Endothelial cell of umbilical vein (primary cell): Measurements from ENCODE around the gene HOXA3. TPM values are rescaled to one million over a fixed set of nuclear protein-coding genes. Genes with fewer than 3 reads are reported as not detected.
A peak's percentile ranks its signal among the peaks of the same experiment; 100 is the strongest.

Experiments used
- BruUV-seq: library from RNA; stranded (reverse); fragments of 400-500 nt; replicated peaks from 2 replicates; lab custom pipeline; 2021; lab: Mats Ljungman, UMichigan
- CTCF ChIA-PET: fragments of 300-600, 350-600 bp; sonication (Branson Sonifier 250); formaldehyde crosslinking; loops from one replicate; lab custom pipeline; 2021; ENCODE audit warnings: antibody characterized with exemption, inconsistent platforms; lab: Charles Lee
- POLR2A ChIA-PET: fragments of 300-600, 350-600 bp; sonication (Branson Sonifier 250); formaldehyde crosslinking; loops from one replicate; lab custom pipeline; 2021; ENCODE audit warnings: antibody characterized with exemption, inconsistent platforms; lab: Charles Lee
- DNase-seq: peaks from one replicate; pipeline ENCODE4 v3.0.0-alpha.2; 2011; ENCODE audit warnings: low read depth, low spot score
- FAIRE-seq: peaks from 2 replicates; lab custom pipeline; 2011; peaks lifted over from hg19 to GRCh38; lab: Jason Lieb, UNC
- H2AFZ ChIP-seq: 2 replicates; pipeline ENCODE4 v1.6.0; 2012; ENCODE audit warnings: low read depth, low read length, control low read depth, inconsistent platforms
- H3K27ac ChIP-seq: 2 replicates; pipeline ENCODE4 v1.5.1; 2011; ENCODE audit warnings: low read depth, mild to moderate bottlenecking, control low read depth, low read length, moderate library complexity; ENCODE audit not compliant: insufficient read depth
- H3K27me3 ChIP-seq, 2 experiments: 2 replicates each; pipeline versions ENCODE4 v1.6.0 to v1.6.1; 2011; ENCODE audit warnings: low read length in 2 of 2, mixed read lengths in 1 of 2; ENCODE audit not compliant: control insufficient read depth in 2 of 2, insufficient read depth in 2 of 2
- H3K36me3 ChIP-seq, 2 experiments: 2 replicates in 1 of 2; 3 replicates in 1 of 2; pipeline ENCODE4 v1.5.1; 2011; ENCODE audit warnings: low read length in 2 of 2, mild to moderate bottlenecking in 1 of 2, moderate library complexity in 1 of 2; ENCODE audit not compliant: control insufficient read depth in 2 of 2, insufficient read depth in 2 of 2; ENCODE audit errors: extremely low read depth in 1 of 2
- H3K4me1 ChIP-seq: 3 replicates; pipeline ENCODE4 v1.5.1; 2011; ENCODE audit warnings: mild to moderate bottlenecking, low read length; ENCODE audit not compliant: control insufficient read depth, insufficient read depth; ENCODE audit errors: extremely low read depth
- H3K4me2 ChIP-seq: 2 replicates; pipeline ENCODE4 v1.6.1; 2011; ENCODE audit warnings: low read length, control low read depth, mixed read lengths; ENCODE audit not compliant: insufficient read depth
- H3K4me3 ChIP-seq, 3 experiments: fragments of 200-600 bp in 1 of 3; sonication (generic), shearing (Covaris generic) in 1 of 3; replicated peaks in 1 of 3; 2 replicates each; pipeline ENCODE4 v1.5.1; 2011 to 2016; ENCODE audit warnings: control low read depth in 3 of 3, low read length in 3 of 3, mild to moderate bottlenecking in 2 of 3, inconsistent platforms in 1 of 3, low read depth in 1 of 3, moderate library complexity in 1 of 3; ENCODE audit not compliant: insufficient read depth in 1 of 3
- H3K79me2 ChIP-seq: 2 replicates; pipeline ENCODE4 v1.6.0; 2012; ENCODE audit warnings: low read length, inconsistent platforms; ENCODE audit not compliant: control insufficient read depth, insufficient read depth
- H3K9ac ChIP-seq: replicated peaks from 2 replicates; pipeline ENCODE3; 2011; ENCODE audit warnings: low read length, control low read depth; ENCODE audit not compliant: insufficient read depth; ENCODE audit errors: extremely low read depth
- H3K9me1 ChIP-seq: replicated peaks from 3 replicates; pipeline ENCODE4 v1.6.0; 2011; ENCODE audit warnings: mild to moderate bottlenecking, low read length; ENCODE audit not compliant: control insufficient read depth, insufficient read depth; ENCODE audit errors: extremely low read depth
- H3K9me3 ChIP-seq: replicated peaks from 2 replicates; pipeline ENCODE4 v1.5.1; 2012; ENCODE audit warnings: low read length, inconsistent platforms; ENCODE audit not compliant: control insufficient read depth, insufficient read depth
- H4K20me1 ChIP-seq: replicated peaks from 2 replicates; pipeline ENCODE3; 2011; ENCODE audit warnings: mild to moderate bottlenecking, low read length; ENCODE audit not compliant: control insufficient read depth, insufficient read depth; ENCODE audit errors: extremely low read depth
- FOS ChIP-seq: IDR thresholded peaks from 2 replicates; pipeline ENCODE4 v1.6.1; 2011; ENCODE audit warnings: mild to moderate bottlenecking, low read length, moderate library complexity, borderline replicate concordance; ENCODE audit not compliant: insufficient read depth
- GATA2 ChIP-seq: IDR thresholded peaks from 2 replicates; pipeline ENCODE4 v1.7.0; 2011; ENCODE audit warnings: low read depth, mild to moderate bottlenecking, moderate library complexity, mixed read lengths, low read length; ENCODE audit not compliant: insufficient read length, insufficient read depth
- MYC ChIP-seq: IDR thresholded peaks from one replicate; pipeline ENCODE4 v1.6.1; 2011; ENCODE audit warnings: mild to moderate bottlenecking, low read depth, low read length
- POLR2A ChIP-seq: IDR thresholded peaks from 2 replicates; pipeline ENCODE4 v1.6.1; 2012; ENCODE audit warnings: low read depth, mild to moderate bottlenecking, control low read depth, low read length
- dilution Hi-C: fragments of 300-500 bp; cut with MboI; formaldehyde crosslinking; loops from one replicate; pipeline ENCODE4 v1.15.0; 2019; ENCODE audit warnings: low sequenced_read_pairs; ENCODE audit not compliant: extremely low pct_ligation_motif_present
- intact Hi-C: fragments of 100-400 bp; cut with micrococcal nuclease; formaldehyde crosslinking; loops from one replicate; pipeline ENCODE4 v1.10.0; 2022
- polyA plus RNA-seq, 4 experiments: library from polyadenylated mRNA; depleted of rRNA in 3 of 4; stranded (reverse) in 3 of 4; unstranded in 1 of 4; fragments of >200 nt; gene quantifications; 2 replicates each; pipeline versions ENCODE4 v1.2.1 to v1.2.3, GENCODE V29; 2011 to 2012; ENCODE audit warnings: missing spikeins in 1 of 4
- total RNA-seq: library from RNA; stranded (reverse); gene quantifications from 2 replicates; pipeline ENCODE4 v1.2.3, GENCODE V29; 2021
- TF ChIP-seq, protein P1 (sequence below), 2 donors: IDR thresholded peaks; 1 replicate in 1 of 2; 2 replicates in 1 of 2; pipeline ENCODE4 v1.5.1; 2011; ENCODE audit warnings: low read length in 2 of 2, mild to moderate bottlenecking in 2 of 2, moderate library complexity in 2 of 2, control low read depth in 1 of 2, inconsistent platforms in 1 of 2, low read depth in 1 of 2; ENCODE audit not compliant: insufficient read depth in 1 of 2; ENCODE audit errors: extremely low read depth in 1 of 2

The HOXA3 gene
- total and polyA plus RNA-seq, 2 donors (not counting 3 experiments of a cell fraction or from before 2014, with no cell fraction given): 4.7 to 14.0 TPM

DNA sequence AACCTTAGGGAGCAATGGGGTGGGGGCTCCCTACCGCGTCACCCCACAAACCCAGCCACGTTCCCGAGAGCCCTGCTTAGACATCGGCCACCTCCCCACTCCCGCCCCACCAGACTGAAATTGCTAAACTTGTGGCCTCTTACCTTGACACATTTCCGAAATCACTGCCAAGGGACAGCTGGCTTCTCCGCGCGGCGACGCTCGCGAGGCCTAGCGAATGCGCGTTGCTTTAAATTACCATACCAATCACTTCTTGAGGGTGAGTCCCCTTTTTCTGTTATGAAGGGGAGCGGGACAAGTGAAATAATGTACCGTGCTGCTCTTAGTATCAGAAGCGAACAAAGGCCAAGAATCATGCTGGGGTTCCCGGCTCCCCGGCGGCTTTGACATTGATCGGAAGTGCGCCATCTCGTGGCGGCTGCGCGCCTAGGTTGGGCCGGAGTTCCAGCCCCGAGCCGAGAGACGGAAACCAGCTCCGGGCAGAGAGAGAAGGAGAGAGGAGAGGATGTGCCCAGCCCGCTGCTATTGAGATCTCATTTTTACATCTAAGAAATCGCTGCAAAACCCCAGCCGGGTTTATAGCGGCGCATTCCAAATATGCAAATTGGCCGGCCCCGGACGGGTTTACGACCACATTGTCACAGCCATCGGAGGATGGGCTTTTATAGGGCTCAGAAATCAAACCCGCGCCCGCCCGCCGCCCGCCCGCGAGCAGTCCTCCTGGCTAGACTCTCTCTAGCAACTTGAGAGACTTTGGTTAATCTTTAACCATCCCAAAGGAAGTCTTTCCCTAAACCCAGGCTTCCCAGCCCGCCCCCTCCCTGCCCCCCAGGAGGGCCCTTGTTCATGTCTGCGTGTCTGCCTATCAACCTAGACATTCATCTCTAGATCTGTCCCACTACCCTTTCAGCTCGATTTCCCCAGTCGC is 27.4 kb upstream of the HOXA3 start:
- peak; percentile 90 for DNase-seq

More for the DNA sequence above, 27.4 kb upstream of the HOXA3 start:
- peak; percentile 89 for FAIRE-seq
- H3K79me2 ChIP-seq: peaks cover 94% of the 10 kb centered on the region
- peak; percentile 9 for TF ChIP-seq FOS
- no peak for TF ChIP-seq MYC
- TF ChIP-seq, protein P1, sequence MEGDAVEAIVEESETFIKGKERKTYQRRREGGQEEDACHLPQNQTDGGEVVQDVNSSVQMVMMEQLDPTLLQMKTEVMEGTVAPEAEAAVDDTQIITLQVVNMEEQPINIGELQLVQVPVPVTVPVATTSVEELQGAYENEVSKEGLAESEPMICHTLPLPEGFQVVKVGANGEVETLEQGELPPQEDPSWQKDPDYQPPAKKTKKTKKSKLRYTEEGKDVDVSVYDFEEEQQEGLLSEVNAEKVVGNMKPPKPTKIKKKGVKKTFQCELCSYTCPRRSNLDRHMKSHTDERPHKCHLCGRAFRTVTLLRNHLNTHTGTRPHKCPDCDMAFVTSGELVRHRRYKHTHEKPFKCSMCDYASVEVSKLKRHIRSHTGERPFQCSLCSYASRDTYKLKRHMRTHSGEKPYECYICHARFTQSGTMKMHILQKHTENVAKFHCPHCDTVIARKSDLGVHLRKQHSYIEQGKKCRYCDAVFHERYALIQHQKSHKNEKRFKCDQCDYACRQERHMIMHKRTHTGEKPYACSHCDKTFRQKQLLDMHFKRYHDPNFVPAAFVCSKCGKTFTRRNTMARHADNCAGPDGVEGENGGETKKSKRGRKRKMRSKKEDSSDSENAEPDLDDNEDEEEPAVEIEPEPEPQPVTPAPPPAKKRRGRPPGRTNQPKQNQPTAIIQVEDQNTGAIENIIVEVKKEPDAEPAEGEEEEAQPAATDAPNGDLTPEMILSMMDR (IDR thresholded peaks at IDR 0.05; ENCODE audit: extremely low read depth in 1 of 2, insufficient read depth in 1 of 2, low read depth in 1 of 2, low read length in 2 of 2): peak; percentile 93 to 97
- no peak for TF ChIP-seq POLR2A
- peak; percentile 19 for TF ChIP-seq GATA2
- no peaks in the 10 kb centered on the region for H3K9me3 ChIP-seq
- POLR2A ChIA-PET: interaction anchor here (0.7 to 1.9 kb wide), 5 partner anchors 12 to 967 kb away, joined by 3 to 6 read pairs (median 5); partner anchors contain the start of gene HOXA9
- dilution Hi-C loops (no loop called here), intact Hi-C loops (loop anchor here (1.0 kb wide), 1 partner anchor 8 kb away; no protein-coding TSS in a partner anchor)
- peak overlapping the region; percentile 53 to 94 (median 69) for H3K4me3 ChIP-seq
- peak overlapping the region; percentile 98 for H3K4me2 ChIP-seq
- H3K9ac ChIP-seq: peak overlapping the region; percentile 95
- H3K4me1 ChIP-seq: peaks cover 65% of the 10 kb centered on the region
- H2AFZ ChIP-seq: peak overlapping the region; percentile 64
- TSS peak; percentile 12 for BruUV-seq
- no peaks in the 10 kb centered on the region for H3K9me1 ChIP-seq
- no peaks in the 10 kb centered on the region for H4K20me1 ChIP-seq
- CTCF ChIA-PET: interaction anchor here (0.6 to 8.0 kb wide), 39 partner anchors 9 to 1318 kb away, joined by 3 to 86 read pairs (median 6); partner anchors contain the start of genes HOXA3, HOXA4, HOXA5 and HOXA6
- H3K27me3 ChIP-seq: no peaks in the 10 kb centered on the region
- H3K36me3 ChIP-seq: no peaks in the 10 kb centered on the region
- H3K27ac ChIP-seq: peak overlapping the region; percentile 96
